ENCODE data around the gene KCNK5.

The KCNK5 gene

DNA sequence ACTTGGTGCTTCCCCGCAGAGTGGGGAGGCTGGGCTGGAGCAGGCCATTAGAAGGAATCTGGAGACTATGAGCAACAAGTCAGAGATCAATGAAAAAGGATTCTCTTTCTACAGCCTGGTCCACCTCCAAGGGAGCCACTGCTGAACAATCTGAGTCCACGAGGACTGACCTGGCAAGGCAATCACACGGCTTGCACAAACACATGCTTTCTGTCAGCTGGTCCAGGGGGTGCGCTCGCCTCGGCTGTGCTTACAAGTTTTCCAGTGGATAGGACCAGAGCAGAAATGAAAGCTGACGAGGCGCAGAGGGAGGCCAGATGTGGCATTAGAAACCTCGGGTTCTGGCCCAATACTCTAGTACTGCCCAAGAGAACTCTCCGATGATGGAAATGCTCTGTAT is 18.1 kb downstream of the KCNK5 start:
- TF ChIP-seq, protein P1, sequence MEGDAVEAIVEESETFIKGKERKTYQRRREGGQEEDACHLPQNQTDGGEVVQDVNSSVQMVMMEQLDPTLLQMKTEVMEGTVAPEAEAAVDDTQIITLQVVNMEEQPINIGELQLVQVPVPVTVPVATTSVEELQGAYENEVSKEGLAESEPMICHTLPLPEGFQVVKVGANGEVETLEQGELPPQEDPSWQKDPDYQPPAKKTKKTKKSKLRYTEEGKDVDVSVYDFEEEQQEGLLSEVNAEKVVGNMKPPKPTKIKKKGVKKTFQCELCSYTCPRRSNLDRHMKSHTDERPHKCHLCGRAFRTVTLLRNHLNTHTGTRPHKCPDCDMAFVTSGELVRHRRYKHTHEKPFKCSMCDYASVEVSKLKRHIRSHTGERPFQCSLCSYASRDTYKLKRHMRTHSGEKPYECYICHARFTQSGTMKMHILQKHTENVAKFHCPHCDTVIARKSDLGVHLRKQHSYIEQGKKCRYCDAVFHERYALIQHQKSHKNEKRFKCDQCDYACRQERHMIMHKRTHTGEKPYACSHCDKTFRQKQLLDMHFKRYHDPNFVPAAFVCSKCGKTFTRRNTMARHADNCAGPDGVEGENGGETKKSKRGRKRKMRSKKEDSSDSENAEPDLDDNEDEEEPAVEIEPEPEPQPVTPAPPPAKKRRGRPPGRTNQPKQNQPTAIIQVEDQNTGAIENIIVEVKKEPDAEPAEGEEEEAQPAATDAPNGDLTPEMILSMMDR (IDR thresholded peaks at IDR 0.05; ENCODE audit: low read depth, low read length, missing control alignments) = no peak
- no peak for DNase-seq (ENCODE audit: low read depth)
- H3K4me3 ChIP-seq (ENCODE audit: low read depth, low read length) = no peak overlapping the region

- no peak for DNase-seq (ENCODE audit: low read depth)
- TF ChIP-seq, protein P1 (IDR thresholded peaks at IDR 0.05; ENCODE audit: low read depth, low read length, missing control alignments) = no peak
- no peak overlapping the region for H3K4me3 ChIP-seq (ENCODE audit: low read depth, low read length)
Observed at GRCh38 chr6:39210450-39210849, 18.8 kb downstream of the KCNK5 start.

DNA sequence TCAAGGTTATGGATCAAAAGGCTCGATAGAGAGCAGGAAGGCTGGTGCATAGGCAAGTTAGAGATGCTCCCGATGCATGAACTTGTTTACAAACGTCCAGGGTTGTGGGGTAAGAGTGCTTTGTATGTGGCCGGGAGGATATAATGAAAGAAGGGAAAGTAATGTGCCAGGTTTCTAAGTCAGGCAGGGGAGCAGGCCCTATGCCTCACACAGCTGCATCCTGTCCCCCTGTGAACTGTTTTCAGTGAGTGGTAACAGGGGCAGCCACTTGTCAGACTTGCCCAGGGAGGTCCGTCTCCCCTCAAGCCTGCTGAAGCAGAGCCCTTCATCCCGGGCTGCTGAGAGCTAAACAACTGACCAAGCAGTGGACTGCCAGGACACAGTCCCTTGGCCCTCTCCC is 19.4 kb downstream of the KCNK5 start:
- TF ChIP-seq, protein P1 (IDR thresholded peaks at IDR 0.05; ENCODE audit: low read depth, low read length, missing control alignments) = no peak
- no peak for DNase-seq (ENCODE audit: low read depth)
- no peak overlapping the region for H3K4me3 ChIP-seq (ENCODE audit: low read depth, low read length)

DNA sequence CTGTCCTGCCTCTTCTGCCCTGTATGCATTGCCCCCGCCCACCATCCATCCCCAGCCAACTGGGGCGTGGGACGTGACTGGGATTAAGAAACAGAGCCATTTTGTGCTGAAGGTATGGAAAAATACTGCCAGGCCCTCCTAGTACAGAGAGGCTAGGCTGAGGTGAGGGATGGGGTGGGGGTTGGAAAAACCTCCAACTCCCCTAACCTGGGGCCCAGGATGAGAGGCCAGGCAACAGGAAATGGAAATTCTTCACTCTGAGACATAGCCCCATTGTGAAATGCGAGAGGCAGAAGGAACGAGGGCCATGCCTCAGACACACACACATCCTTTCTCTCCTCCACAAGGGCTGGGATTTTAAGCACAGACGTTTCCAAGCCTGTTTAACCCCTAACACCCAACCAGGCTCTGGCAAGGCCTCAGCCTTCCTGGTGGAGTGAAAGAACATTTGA is 19.9 kb downstream of the KCNK5 start:
- TF ChIP-seq, protein P1 (IDR thresholded peaks at IDR 0.05; ENCODE audit: low read depth, low read length, missing control alignments) = no peak
- DNase-seq (ENCODE audit: low read depth) = no peak

GRCh38 chr6:39208223-39208739 is 21.0 kb downstream of the KCNK5 start:
- TF ChIP-seq, protein P1 (IDR thresholded peaks at IDR 0.05; ENCODE audit: low read depth, low read length, missing control alignments) = no peak
- H3K4me3 ChIP-seq (ENCODE audit: low read depth, low read length) = no peak overlapping the region
- no peak for DNase-seq (ENCODE audit: low read depth)

More for the DNA sequence above, 19.9 kb downstream of the KCNK5 start:
- no peak overlapping the region for H3K4me3 ChIP-seq (ENCODE audit: low read depth, low read length)

DNA sequence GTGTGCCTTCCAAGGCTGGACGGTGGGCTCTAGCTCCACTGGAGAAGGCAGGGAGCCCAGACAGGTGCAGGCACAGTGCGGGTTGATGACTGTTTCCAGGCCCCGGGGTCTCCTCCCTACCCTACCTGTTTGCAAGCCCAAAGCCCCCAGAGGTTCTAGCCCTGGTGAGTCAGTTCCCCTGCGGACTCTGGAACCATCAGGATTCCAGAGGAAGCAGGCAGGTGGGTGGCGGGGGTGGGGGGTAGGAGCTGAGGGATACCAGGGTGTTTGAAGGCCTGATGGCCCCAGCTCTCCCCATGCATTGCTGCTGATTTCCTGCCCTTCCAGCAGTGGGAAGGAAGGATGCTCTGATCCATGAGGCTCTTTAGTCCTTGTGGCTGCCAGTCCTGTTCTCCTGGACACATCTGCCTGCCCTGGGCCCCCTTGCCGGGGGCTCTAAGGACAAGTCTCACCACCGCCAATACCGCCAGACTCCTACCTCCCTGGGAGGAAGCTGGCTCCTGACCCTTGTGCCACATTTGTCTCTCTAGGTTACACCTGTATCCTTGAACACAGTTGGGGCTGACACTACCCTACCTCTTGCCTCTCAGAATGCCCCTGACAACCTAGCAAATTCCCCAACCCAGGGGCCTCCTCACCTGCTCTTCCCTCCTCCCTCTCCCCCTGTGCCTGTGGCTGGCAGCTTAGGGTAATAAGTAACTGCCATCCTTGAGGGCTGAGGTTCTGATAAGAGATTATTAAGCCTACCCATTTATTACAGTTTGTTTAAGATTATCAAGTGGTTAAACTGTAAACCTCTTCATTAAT is 21.7 kb downstream of the KCNK5 start:
- TF ChIP-seq, protein P1 (IDR thresholded peaks at IDR 0.05; ENCODE audit: low read depth, low read length, missing control alignments) = no peak
- no peak for DNase-seq (ENCODE audit: low read depth)
- no peak overlapping the region for H3K4me3 ChIP-seq (ENCODE audit: low read depth, low read length)

Measured in GM12864 (cell line).